ENCODE measurements around the gene C1QC.

GRCh38 chr1:22641906-22642636, 1.4 kb upstream of the C1QC start:
- TF ChIP-seq CTCF (IDR thresholded peaks at IDR 0.05) (peak; percentile 76 to 91 (median 85)), POLR2A (IDR thresholded peaks at IDR 0.05) (no peak)

All from esophagus squamous epithelium (tissue), 4 donors.